ENCODE results near the gene YPEL5.
"Not testable (repeated sequence)": the region's sequence is repeated elsewhere in the genome, so short reads cannot be mapped to it uniquely, and the experiment has no call there.

YPEL5 gene

DNA sequence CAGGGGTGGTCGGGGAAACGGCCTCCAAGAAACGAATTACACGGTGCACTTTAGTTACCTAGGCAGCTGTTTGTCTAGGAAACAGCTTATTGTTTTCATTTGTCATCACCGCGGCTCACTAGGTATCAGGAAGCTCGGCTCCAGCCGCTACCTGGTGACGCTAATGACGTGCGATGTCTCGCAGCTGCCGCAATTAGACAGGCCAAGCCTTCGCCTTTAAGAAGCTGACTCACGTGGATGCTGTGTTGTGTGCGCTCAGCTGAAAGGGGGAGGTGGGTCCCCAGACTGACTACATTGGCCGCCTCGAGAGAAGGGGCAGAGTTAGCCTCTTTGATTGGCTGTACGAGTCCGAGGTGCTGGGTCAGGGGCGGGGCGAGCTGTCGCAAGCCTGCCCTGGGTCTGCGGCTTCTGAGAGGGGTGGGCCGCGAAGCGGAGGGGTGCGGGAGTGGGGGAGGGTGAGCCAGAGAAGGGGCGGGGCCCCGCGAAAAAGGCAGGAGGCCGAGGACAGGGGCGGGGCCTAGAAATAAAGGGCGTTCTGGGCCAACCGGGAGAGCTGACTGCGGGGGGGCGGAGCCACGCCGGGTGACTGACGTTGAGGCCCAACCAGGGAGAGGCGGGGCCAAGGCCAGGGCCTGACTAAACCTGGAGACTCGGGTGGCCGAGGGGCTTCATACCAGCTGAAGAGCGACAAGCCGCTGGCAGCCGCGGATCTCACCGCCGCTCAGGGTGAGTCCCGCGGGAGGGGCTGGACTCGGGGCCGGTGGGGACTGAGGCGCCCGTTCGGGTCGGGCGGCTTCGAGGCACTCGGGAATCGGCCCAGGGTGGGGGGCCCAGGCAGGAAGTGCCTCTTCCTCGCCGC, at the start of gene YPEL5:
YPEL5 (plus strand) TSS at position 671 of the 859 bp plus-strand sequence. CDS start 9,645 bp downstream, outside the sequence.
- TF ChIP-seq CTCF (conservative IDR thresholded peaks at IDR 0.05; ENCODE audit: low read depth, low read length), result no peak
- peak; percentile 100 for DNase-seq (ENCODE audit: low read depth)
- peak within 1 kb of the TSS; percentile 90 for H3K4me3 ChIP-seq (ENCODE audit: low read depth, low read length)

DNA sequence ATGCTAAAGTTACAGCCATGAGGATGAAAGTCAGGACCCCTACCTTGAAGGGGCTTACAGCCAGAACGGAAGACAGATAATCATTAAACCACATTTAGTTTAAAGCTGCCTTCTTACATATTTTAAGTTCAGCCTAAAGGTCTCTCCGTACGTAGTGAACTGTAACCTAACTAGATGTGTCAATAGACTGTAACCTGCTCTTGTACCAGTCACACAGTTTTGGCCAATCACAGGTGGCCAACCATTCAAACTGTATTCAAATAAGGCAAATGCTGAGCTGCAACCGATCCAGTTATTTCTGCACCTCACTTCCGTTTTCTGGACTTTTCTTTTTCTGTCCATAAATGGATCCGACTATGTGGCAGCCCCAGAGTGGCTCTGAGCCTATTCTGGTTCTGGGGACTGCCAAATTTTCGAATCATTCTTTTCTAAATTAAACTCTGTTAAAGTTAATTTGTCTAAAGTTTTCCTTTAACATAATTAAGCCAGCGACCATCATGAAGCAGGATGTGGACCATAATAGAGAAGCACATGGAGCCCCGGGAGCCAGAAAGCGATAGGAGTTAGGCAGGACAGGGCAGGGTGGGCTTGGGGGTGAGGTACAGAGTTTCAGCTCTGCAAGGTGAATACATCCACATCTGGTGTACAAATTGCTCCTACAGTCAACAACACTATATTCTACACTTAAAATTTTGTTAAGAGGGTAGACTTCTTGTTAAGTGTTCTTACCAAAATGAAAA, 48.4 kb upstream of the YPEL5 start:
- no peak overlapping the region for H3K4me3 ChIP-seq (ENCODE audit: low read depth, low read length)
- TF ChIP-seq CTCF (conservative IDR thresholded peaks at IDR 0.05; ENCODE audit: low read depth, low read length), result no peak
- no peak for DNase-seq (ENCODE audit: low read depth)

DNA sequence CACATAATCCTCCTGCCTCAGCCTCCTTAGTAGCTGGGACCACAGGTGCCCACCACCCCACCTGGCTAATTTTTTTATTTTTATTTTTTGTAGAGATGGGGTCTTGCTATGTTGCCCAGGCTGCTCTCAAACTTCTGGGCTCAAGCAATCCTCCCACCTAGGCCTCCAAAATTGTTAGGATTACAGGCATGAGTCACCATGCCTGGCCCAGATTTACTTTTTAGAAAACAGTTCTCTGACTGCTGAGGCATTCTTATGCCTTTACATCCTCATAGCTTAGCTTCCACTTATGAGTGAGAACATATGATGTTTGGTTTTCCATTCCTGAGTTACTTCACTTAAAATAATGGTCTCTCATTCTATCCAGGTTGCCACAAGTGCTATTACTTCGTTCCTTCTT, 47.4 kb upstream of the YPEL5 start:
- not testable (repeated sequence) for H3K4me3 ChIP-seq (ENCODE audit: low read depth, low read length); DNase-seq (ENCODE audit: low read depth)

GRCh38 chr2:30100691-30101090, 46.1 kb upstream of the YPEL5 start:
- not testable (repeated sequence) for DNase-seq (ENCODE audit: low read depth); H3K4me3 ChIP-seq (ENCODE audit: low read depth, low read length)

DNA sequence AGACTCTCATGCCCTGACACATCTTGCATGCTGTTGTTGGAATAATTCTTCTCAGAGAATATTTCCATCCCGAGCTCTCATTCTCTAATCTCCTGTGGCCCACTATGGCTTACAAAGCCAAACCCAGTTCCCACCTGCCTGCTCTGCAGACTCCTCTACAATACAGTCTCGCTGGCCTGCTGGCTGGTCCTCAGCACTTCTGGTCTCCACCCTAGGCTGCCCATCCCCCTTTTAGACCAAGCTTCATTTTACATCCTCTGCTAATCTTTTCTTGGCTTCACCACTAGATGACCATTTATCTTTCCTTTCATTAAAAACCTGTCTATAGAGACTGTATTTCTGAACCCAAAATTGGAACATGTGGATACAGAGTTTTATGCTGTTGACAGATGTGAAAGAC, 42.5 kb upstream of the YPEL5 start:
- no peak for DNase-seq (ENCODE audit: low read depth)
- TF ChIP-seq CTCF (conservative IDR thresholded peaks at IDR 0.05; ENCODE audit: low read depth, low read length), result no peak
- no peak overlapping the region for H3K4me3 ChIP-seq (ENCODE audit: low read depth, low read length)

- no peak for TF ChIP-seq CTCF (conservative IDR thresholded peaks at IDR 0.05; ENCODE audit: low read depth, low read length)
- no peak for DNase-seq (ENCODE audit: low read depth)
- H3K4me3 ChIP-seq (ENCODE audit: low read depth, low read length), result no peak overlapping the region
Measured at GRCh38 chr2:30105556-30105955, 41.3 kb upstream of the YPEL5 start.

DNA sequence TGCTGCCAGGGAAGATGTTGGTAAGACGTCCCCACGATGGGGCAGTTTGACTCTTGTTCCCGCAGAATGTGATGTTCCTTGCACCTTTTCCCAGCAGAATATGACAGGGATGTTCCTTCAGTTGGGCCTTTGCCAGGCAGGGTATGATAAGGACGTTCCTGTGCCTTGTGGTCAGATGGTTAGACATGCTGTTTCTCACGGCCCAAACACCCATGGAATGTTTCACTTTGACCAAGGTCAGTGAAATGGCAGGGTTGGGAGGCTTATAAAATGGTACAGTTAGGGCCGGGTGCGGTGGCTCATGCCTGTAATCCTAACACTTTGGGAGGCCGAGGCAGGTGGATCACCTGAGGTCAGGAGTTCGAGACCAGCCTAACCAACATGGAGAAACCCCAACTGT, 40.3 kb upstream of the YPEL5 start:
- DNase-seq (ENCODE audit: low read depth), result peak; percentile 78
- no peak for TF ChIP-seq CTCF (conservative IDR thresholded peaks at IDR 0.05; ENCODE audit: low read depth, low read length)
- H3K4me3 ChIP-seq (ENCODE audit: low read depth, low read length), result no peak overlapping the region

DNA sequence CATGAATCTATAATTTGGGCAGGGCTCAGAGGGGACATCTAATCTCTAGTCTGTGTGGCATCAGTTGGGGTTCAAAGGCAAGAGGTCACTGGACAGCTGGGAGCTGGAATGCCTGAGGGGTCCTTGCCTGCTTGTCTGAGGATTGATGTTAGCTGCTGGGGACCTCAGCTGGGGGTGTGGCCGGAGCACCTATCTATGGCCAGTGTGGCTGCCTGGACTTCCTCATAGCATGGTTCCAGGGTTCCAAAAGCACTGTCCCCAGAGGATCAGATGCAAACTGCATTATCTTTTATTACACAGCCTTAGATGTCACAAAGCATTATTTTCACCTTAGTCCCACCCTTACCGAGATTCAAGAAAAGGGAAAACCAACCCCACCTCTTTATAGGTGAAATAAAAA, 38.6 kb upstream of the YPEL5 start:
- DNase-seq (ENCODE audit: low read depth), result no peak
- no peak overlapping the region for H3K4me3 ChIP-seq (ENCODE audit: low read depth, low read length)
- no peak for TF ChIP-seq CTCF (conservative IDR thresholded peaks at IDR 0.05; ENCODE audit: low read depth, low read length)
